ENCODE data around the gene CCSER1.

CCSER1 gene

GRCh38 chr4:90842960-90843359 lies 715.8 kb downstream of the CCSER1 start:
- DNase-seq (ENCODE audit: low read depth, low spot score), result no peak
- H3K4me3 ChIP-seq (ENCODE audit: low read depth, low read length), result no peak overlapping the region
- TF ChIP-seq, protein P1, sequence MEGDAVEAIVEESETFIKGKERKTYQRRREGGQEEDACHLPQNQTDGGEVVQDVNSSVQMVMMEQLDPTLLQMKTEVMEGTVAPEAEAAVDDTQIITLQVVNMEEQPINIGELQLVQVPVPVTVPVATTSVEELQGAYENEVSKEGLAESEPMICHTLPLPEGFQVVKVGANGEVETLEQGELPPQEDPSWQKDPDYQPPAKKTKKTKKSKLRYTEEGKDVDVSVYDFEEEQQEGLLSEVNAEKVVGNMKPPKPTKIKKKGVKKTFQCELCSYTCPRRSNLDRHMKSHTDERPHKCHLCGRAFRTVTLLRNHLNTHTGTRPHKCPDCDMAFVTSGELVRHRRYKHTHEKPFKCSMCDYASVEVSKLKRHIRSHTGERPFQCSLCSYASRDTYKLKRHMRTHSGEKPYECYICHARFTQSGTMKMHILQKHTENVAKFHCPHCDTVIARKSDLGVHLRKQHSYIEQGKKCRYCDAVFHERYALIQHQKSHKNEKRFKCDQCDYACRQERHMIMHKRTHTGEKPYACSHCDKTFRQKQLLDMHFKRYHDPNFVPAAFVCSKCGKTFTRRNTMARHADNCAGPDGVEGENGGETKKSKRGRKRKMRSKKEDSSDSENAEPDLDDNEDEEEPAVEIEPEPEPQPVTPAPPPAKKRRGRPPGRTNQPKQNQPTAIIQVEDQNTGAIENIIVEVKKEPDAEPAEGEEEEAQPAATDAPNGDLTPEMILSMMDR (IDR thresholded peaks at IDR 0.05; ENCODE audit: insufficient read depth, low read length, missing control alignments), result no peak
- ChIA-PET CTCF (no interaction called here), POLR2A (no interaction called here)

GRCh38 chr4:90844241-90844640 lies 717.0 kb downstream of the CCSER1 start:
- TF ChIP-seq, protein P1 (IDR thresholded peaks at IDR 0.05; ENCODE audit: insufficient read depth, low read length, missing control alignments), result no peak
- no peak overlapping the region for H3K4me3 ChIP-seq (ENCODE audit: low read depth, low read length)
- ChIA-PET POLR2A (no interaction called here), CTCF (no interaction called here)
- DNase-seq (ENCODE audit: low read depth, low spot score), result no peak

DNA sequence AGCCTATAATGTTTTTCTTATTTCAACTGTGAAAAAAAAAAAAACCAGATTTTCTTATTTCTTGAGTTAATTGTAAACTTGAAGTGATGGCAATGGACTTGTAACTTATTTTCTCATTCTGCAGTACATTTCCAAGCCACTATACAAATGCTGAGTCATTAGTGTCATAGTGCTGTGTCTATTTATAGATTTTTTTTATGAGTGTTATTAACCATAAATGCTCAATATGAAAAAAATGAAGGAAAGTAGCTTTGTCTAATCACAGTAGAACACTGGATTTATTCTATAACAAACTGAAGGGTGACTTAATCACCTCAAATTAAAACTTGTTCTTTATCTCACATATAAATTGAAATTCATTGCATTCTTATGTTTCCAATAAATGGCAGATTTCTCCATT lies 718.6 kb downstream of the CCSER1 start:
- CTCF ChIA-PET, result no interaction called here
- H3K4me3 ChIP-seq (ENCODE audit: low read depth, low read length), result no peak overlapping the region
- TF ChIP-seq, protein P1 (IDR thresholded peaks at IDR 0.05; ENCODE audit: insufficient read depth, low read length, missing control alignments), result no peak
- no peak for DNase-seq (ENCODE audit: low read depth, low spot score)
- POLR2A ChIA-PET, result no interaction called here

DNA sequence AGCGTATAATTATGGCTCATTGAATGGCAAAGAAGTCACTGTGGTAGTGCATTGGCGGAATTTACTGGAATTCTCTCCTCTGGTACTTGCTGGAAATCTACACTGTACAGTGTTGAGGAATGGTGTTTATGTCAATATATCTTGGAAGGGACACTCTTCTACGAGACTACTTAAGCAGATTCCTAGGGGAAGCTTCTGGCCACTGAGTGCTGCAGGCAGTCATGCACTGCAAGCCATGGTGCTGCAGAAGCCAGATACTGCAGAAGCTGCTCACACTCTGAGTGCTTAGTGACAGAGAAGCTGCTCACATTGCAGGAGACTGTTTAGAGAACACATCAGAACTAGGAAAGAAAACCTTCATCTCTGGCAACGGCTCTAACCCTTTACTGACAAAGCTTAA lies 725.0 kb downstream of the CCSER1 start:
- ChIA-PET POLR2A (no interaction called here), CTCF (no interaction called here)
- DNase-seq (ENCODE audit: low read depth, low spot score), result no peak
- TF ChIP-seq, protein P1 (IDR thresholded peaks at IDR 0.05; ENCODE audit: insufficient read depth, low read length, missing control alignments), result no peak
- H3K4me3 ChIP-seq (ENCODE audit: low read depth, low read length), result no peak overlapping the region

GRCh38 chr4:90855111-90855510 lies 727.9 kb downstream of the CCSER1 start:
- DNase-seq (ENCODE audit: low read depth, low spot score), result no peak
- POLR2A ChIA-PET, result no interaction called here
- no peak overlapping the region for H3K4me3 ChIP-seq (ENCODE audit: low read depth, low read length)
- CTCF ChIA-PET, result no interaction called here
- TF ChIP-seq, protein P1 (IDR thresholded peaks at IDR 0.05; ENCODE audit: insufficient read depth, low read length, missing control alignments), result no peak

DNA sequence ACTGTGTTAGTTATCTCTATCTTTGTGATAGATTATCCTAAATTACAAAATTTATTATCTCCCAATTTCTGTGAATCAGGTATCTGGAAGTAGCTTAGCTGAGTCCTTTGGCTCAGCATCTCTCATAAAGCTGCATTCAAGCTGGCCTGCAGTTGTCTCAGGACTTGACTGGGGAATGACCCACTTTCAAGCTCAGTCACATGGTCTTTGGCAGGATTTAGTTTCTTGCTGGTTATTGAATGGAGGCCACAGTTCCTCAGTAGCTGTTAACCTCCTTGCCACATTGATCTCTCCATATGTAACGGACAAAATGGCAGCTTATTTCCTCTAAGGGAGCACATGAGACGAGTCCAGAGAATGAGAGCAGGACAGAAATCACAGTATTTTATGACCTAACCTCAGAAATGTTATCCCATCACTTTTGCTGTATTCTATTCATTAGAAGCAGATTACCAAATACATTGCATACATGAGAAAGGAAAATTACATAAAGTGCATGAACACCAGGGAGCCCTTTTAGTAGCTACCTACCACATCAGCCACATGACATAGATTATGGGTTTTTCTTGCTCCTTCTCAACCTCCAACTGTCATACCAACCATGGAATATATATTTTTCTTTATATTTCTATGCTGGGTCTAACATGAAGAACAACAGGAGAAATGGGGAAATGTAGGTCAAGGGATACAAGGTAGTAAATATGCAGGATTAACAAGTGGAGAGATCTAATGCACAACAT lies 730.1 kb downstream of the CCSER1 start:
- DNase-seq (ENCODE audit: low read depth, low spot score), result no peak

More for the DNA sequence above, 730.1 kb downstream of the CCSER1 start:
- no peak overlapping the region for H3K4me3 ChIP-seq (ENCODE audit: low read depth, low read length)
- ChIA-PET CTCF (no interaction called here), POLR2A (no interaction called here)
- TF ChIP-seq, protein P1 (IDR thresholded peaks at IDR 0.05; ENCODE audit: insufficient read depth, low read length, missing control alignments), result no peak

All from AG04449 (cell line).